HEK293T (cell line): ENCODE measurements around the gene SDHB.

ENCODE experiments used
- CTCF ChIA-PET: fragments of 350-600 bp; formaldehyde crosslinking; extraction: SDS; loops from one replicate; lab custom pipeline; 2021; ENCODE audit warnings: antibody characterized with exemption, inconsistent platforms; lab: Yijun Ruan, JAX
- POLR2A ChIA-PET: fragments of 350-600 bp; formaldehyde crosslinking; extraction: SDS; loops from one replicate; lab custom pipeline; 2020; ENCODE audit warnings: antibody characterized with exemption, inconsistent platforms; lab: Yijun Ruan, JAX
- DNase-seq: peaks from one replicate; pipeline ENCODE4 v3.0.0; 2012; ENCODE audit warnings: mixed read lengths; ENCODE audit errors: extremely low spot score
- ARNT ChIP-seq: fragments of 450-650 bp; IDR thresholded peaks from 2 replicates; pipeline ENCODE4 v1.6.1; 2017; ENCODE audit warnings: mild to moderate bottlenecking
- BHLHE40 ChIP-seq: fragments of 450-650 bp; IDR thresholded peaks from 2 replicates; pipeline ENCODE4 v1.6.1; 2016; ENCODE audit warnings: mild to moderate bottlenecking, moderate library complexity, borderline replicate concordance
- CTBP1 ChIP-seq: fragments of 450-650 bp; IDR thresholded peaks from 2 replicates; pipeline ENCODE4 v1.6.1; 2016; ENCODE audit warnings: borderline replicate concordance
- ELF4 ChIP-seq: fragments of 450-650 bp; IDR thresholded peaks from 2 replicates; pipeline ENCODE4 v1.6.1; 2017; ENCODE audit warnings: antibody characterized with exemption
- FOXA1 ChIP-seq: fragments of 450-650 bp; IDR thresholded peaks from 2 replicates; pipeline ENCODE4 v1.6.1; 2016; ENCODE audit warnings: mild to moderate bottlenecking
- FOXK2 ChIP-seq: fragments of 450-650 bp; IDR thresholded peaks from 2 replicates; pipeline ENCODE4 v1.6.1; 2016; ENCODE audit warnings: mild to moderate bottlenecking
- FOXM1 ChIP-seq: fragments of 450-650 bp; IDR thresholded peaks from 2 replicates; pipeline ENCODE4 v1.6.1; 2017; ENCODE audit warnings: mild to moderate bottlenecking, borderline replicate concordance
- HDGF ChIP-seq: fragments of 450-650 bp; IDR thresholded peaks from 2 replicates; pipeline ENCODE4 v1.6.1; 2017; ENCODE audit warnings: antibody characterized with exemption, borderline replicate concordance
- L3MBTL2 ChIP-seq: fragments of 450-650 bp; conservative IDR thresholded peaks from 2 replicates; pipeline ENCODE4 v1.6.1; 2016; ENCODE audit warnings: mild to moderate bottlenecking
- LEF1 ChIP-seq: fragments of 450-650 bp; IDR thresholded peaks from 2 replicates; pipeline ENCODE4 v1.6.1; 2017; ENCODE audit warnings: mild to moderate bottlenecking, borderline replicate concordance
- NFRKB ChIP-seq: fragments of 450-650 bp; IDR thresholded peaks from 2 replicates; pipeline ENCODE4 v1.6.1; 2016; ENCODE audit warnings: mild to moderate bottlenecking, moderate library complexity
- PKNOX1 ChIP-seq: fragments of 450-650 bp; IDR thresholded peaks from 2 replicates; pipeline ENCODE4 v1.6.1; 2016
- SP1 ChIP-seq: fragments of 450-650 bp; IDR thresholded peaks from 2 replicates; pipeline ENCODE4 v1.6.1; 2017
- SUZ12 ChIP-seq: fragments of 450-650 bp; IDR thresholded peaks from 2 replicates; pipeline ENCODE4 v1.6.1; 2016; ENCODE audit warnings: mild to moderate bottlenecking
- TARDBP ChIP-seq: fragments of 450-650 bp; IDR thresholded peaks from 2 replicates; pipeline ENCODE4 v1.6.1; 2016
- ZNF384 ChIP-seq: fragments of 450-650 bp; IDR thresholded peaks from 2 replicates; pipeline ENCODE4 v1.6.1; 2016

The SDHB gene

GRCh38 chr1:16973215-16973614, 80.6 kb downstream of the SDHB start:
- POLR2A ChIA-PET, result no interaction called here
- no peak for DNase-seq
- CTCF ChIA-PET, result no interaction called here
- TF ChIP-seq HDGF (no peak), PKNOX1 (no peak)

- TF ChIP-seq NFRKB (no peak), L3MBTL2 (no peak), LEF1 (no peak), SUZ12 (no peak), HDGF (no peak), SP1 (no peak), PKNOX1 (no peak), BHLHE40 (no peak), ZNF384 (no peak), CTBP1 (no peak), FOXK2 (no peak), FOXM1 (no peak), ARNT (no peak), ELF4 (no peak), TARDBP (no peak), FOXA1 (no peak)
- DNase-seq, result no peak
- CTCF ChIA-PET, result interaction anchor here (0.7 kb wide), 1 partner anchor 15 kb away, joined by 3 read pairs; no protein-coding TSS in a partner anchor
- POLR2A ChIA-PET, result interaction anchor here (0.6 kb wide), 1 partner anchor 80 kb away, joined by 3 read pairs; no protein-coding TSS in a partner anchor
Measured at GRCh38 chr1:16972189-16972895, 81.5 kb downstream of the SDHB start.

GRCh38 chr1:16971341-16972188, 82.3 kb downstream of the SDHB start:
- no peak for TF ChIP-seq SP1
- no peak for TF ChIP-seq ARNT
- no peak for TF ChIP-seq FOXK2
- no peak for TF ChIP-seq FOXM1
- TF ChIP-seq FOXA1, result no peak
- TF ChIP-seq NFRKB, result no peak
- POLR2A ChIA-PET, result no interaction called here
- no peak for DNase-seq
- CTCF ChIA-PET, result no interaction called here

GRCh38 chr1:16970132-16970910, 83.5 kb downstream of the SDHB start:
- no peak for TF ChIP-seq FOXM1
- TF ChIP-seq LEF1, result no peak
- no peak for TF ChIP-seq SUZ12
- CTCF ChIA-PET, result no interaction called here
- POLR2A ChIA-PET, result no interaction called here
- no peak for DNase-seq

- ChIA-PET CTCF (no interaction called here), POLR2A (no interaction called here)
- TF ChIP-seq SUZ12, result no peak
- TF ChIP-seq FOXA1, result no peak
- no peak for TF ChIP-seq SP1
- no peak for TF ChIP-seq L3MBTL2
- no peak for DNase-seq
Measured at GRCh38 chr1:16969651-16970050, 84.2 kb downstream of the SDHB start.

GRCh38 chr1:16969057-16969611, 84.7 kb downstream of the SDHB start:
- no peak for TF ChIP-seq PKNOX1
- no peak for TF ChIP-seq L3MBTL2
- no peak for TF ChIP-seq NFRKB
- no peak for TF ChIP-seq FOXM1
- TF ChIP-seq LEF1, result no peak
- no peak for TF ChIP-seq FOXA1
- no peak for TF ChIP-seq FOXK2
- TF ChIP-seq ELF4, result no peak
- TF ChIP-seq BHLHE40, result no peak
- no peak for TF ChIP-seq TARDBP
- TF ChIP-seq ZNF384, result no peak
- TF ChIP-seq SP1, result no peak
- ChIA-PET CTCF (no interaction called here), POLR2A (no interaction called here)
- DNase-seq, result no peak
